ENCODE data around the gene BCAP31. TPM values are rescaled to one million over a fixed set of nuclear protein-coding genes. Genes with fewer than 3 reads are reported as not detected.
A peak's percentile ranks its signal among the peaks of the same experiment; 100 is the strongest.

The BCAP31 gene
- total and polyA plus RNA-seq, 2 donors from 2014 or later = 218 to 246 TPM

DNA sequence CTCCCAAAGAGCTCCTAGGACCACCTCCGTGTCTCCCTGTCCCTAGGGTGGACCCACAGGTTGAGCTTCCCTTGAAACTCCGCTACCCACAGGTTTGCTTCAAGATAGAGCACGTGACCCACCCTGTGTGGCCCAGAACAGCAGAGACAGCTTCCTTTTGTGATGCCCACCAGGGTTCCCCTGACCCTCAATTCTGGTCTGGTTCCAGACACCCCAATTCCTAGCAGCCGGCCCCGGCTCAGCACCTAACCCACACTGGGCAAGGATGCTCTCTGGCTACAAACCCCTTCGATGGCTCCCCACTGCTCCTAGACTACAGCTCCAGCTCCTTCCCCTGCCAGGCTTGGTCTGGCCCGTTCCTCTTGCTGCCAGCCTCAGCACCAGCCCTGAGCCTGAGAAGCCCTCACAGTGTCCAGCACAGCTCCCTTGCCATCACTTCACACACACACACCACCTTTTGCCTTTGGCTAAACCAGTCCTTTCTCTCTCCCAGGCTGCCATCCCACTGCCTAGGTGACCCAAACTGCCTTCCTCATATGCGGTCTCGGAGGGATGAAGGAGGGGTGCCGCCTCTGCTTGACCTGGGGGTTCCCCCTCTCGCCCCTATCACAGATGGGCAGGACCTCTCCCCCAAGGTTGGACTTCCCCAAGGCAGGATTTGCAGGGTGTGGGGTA lies 56.8 kb downstream of the BCAP31 start:
- no peaks in the 10 kb centered on the region for H3K9me3 ChIP-seq (ENCODE audit: control insufficient read depth in 2 of 3, insufficient read depth in 1 of 3, low read length in 3 of 3)
- H3K27me3 ChIP-seq (ENCODE audit: control insufficient read depth, insufficient read depth, low read length) = no peaks in the 10 kb centered on the region
- FAIRE-seq (no peak), DNase-seq (peak in 1 of 5 donors; percentile 43)
- peaks cover 0 to 3% (median 0%) of the 10 kb centered on the region in 3 donors for H3K4me1 ChIP-seq (ENCODE audit: control insufficient read depth in 2 of 3, insufficient read depth in 2 of 3, low read depth in 1 of 3, low read length in 3 of 3)
- H3K36me3 ChIP-seq (ENCODE audit: control insufficient read depth in 2 of 3, insufficient read depth in 3 of 3, low read length in 3 of 3) = no peaks in the 10 kb centered on the region
- H3K4me3 ChIP-seq (ENCODE audit: low read length in 3 of 3) = no peak overlapping the region
- H3K9ac ChIP-seq (ENCODE audit: low read length in 3 of 3) = no peak overlapping the region
- TF ChIP-seq, protein P1, sequence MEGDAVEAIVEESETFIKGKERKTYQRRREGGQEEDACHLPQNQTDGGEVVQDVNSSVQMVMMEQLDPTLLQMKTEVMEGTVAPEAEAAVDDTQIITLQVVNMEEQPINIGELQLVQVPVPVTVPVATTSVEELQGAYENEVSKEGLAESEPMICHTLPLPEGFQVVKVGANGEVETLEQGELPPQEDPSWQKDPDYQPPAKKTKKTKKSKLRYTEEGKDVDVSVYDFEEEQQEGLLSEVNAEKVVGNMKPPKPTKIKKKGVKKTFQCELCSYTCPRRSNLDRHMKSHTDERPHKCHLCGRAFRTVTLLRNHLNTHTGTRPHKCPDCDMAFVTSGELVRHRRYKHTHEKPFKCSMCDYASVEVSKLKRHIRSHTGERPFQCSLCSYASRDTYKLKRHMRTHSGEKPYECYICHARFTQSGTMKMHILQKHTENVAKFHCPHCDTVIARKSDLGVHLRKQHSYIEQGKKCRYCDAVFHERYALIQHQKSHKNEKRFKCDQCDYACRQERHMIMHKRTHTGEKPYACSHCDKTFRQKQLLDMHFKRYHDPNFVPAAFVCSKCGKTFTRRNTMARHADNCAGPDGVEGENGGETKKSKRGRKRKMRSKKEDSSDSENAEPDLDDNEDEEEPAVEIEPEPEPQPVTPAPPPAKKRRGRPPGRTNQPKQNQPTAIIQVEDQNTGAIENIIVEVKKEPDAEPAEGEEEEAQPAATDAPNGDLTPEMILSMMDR (IDR thresholded peaks at IDR 0.05; ENCODE audit: borderline replicate concordance, extremely low read depth, insufficient read depth) = no peak
- intact Hi-C loops (cut with DNase I) = loop anchor here (5.0 kb wide), 1 partner anchor 130 kb away; no protein-coding TSS in a partner anchor
- no peak overlapping the region for H3K27ac ChIP-seq (ENCODE audit: low read depth in 2 of 2, low read length in 2 of 2)

DNA sequence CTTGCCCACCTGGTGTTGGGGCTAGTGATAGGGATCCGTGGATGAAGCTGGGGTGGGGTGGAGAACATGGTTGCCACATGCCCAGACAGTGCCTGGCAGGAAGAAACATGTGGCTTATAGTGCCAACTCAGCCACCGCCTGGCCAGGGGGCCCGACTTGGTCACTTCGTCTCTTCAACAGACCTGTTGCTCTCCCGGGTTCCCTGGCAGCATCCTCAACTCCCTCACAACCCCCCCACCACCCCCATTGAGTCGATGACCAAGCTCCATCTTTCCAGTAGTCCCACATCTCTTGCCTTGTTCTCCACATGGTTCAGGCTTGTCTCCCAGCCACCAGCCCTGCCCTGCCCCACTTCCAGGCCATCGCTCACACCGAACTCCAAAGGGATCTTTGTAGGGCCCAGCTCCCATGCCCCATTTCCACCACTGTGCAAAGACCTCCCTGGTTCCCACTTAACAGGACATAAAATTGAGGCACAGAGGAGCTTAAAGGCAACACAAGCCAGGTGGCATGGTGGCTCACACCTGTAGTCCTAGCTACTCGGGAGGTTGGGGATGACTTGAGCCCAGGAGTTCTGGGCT lies 58.4 kb downstream of the BCAP31 start:
- intact Hi-C loops (cut with DNase I) = loop anchor here (5.0 kb wide), 1 partner anchor 129 kb away; no protein-coding TSS in a partner anchor
- H3K27ac ChIP-seq (ENCODE audit: low read depth in 2 of 2, low read length in 2 of 2) = no peak overlapping the region
- no peaks in the 10 kb centered on the region for H3K27me3 ChIP-seq (ENCODE audit: control insufficient read depth, insufficient read depth, low read length)
- H3K36me3 ChIP-seq (ENCODE audit: control insufficient read depth in 2 of 3, insufficient read depth in 3 of 3, low read length in 3 of 3) = no peaks in the 10 kb centered on the region
- H3K9ac ChIP-seq (ENCODE audit: low read length in 3 of 3) = no peak overlapping the region
- H3K9me3 ChIP-seq (ENCODE audit: control insufficient read depth in 2 of 3, insufficient read depth in 1 of 3, low read length in 3 of 3) = no peaks in the 10 kb centered on the region
- H3K4me1 ChIP-seq (ENCODE audit: control insufficient read depth in 2 of 3, insufficient read depth in 2 of 3, low read depth in 1 of 3, low read length in 3 of 3) = peaks cover 0 to 3% (median 0%) of the 10 kb centered on the region in 3 donors
- H3K4me3 ChIP-seq (ENCODE audit: low read length in 3 of 3) = no peak overlapping the region
- TF ChIP-seq, protein P1 (IDR thresholded peaks at IDR 0.05; ENCODE audit: borderline replicate concordance, extremely low read depth, insufficient read depth) = no peak
- DNase-seq (peak in 1 of 5 donors; percentile 40), FAIRE-seq (no peak)

DNA sequence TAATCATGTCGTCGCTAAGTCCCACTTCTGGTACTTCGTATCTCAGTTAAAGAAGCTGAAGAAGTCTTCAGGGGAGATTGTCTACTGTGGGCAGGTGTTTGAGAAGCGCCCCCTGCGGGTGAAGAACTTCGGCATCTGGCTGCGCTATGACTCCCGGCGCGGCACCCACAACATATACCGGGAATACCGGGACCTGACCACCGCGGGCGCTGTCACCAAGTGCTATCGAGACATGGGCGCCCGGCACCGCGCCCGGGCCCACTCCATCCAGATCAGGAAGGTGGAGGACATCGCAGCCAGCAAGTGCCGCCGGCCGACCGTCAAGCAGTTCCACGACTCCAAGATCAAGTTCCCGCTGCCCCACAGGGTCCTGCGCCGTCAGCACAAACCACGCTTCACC lies 61.9 kb downstream of the BCAP31 start:
- Histone ChIP-seq H3K27ac (ENCODE audit: low read depth in 2 of 2, low read length in 2 of 2) (no peak overlapping the region), H3K9ac (ENCODE audit: low read length in 3 of 3) (no peak overlapping the region), H3K4me1 (ENCODE audit: control insufficient read depth in 2 of 3, insufficient read depth in 2 of 3, low read depth in 1 of 3, low read length in 3 of 3) (no peaks in the 10 kb centered on the region), H3K4me3 (ENCODE audit: low read length in 3 of 3) (no peak overlapping the region), H3K36me3 (ENCODE audit: control insufficient read depth in 2 of 3, insufficient read depth in 3 of 3, low read length in 3 of 3) (no peaks in the 10 kb centered on the region), H3K27me3 (ENCODE audit: control insufficient read depth, insufficient read depth, low read length) (no peaks in the 10 kb centered on the region), H3K9me3 (ENCODE audit: control insufficient read depth in 2 of 3, insufficient read depth in 1 of 3, low read length in 3 of 3) (no peaks in the 10 kb centered on the region)
- intact Hi-C loops (cut with DNase I) = no loop called here
- DNase-seq (peak; percentile 53 to 80 (median 62)), FAIRE-seq (no peak)
- TF ChIP-seq, protein P1 (IDR thresholded peaks at IDR 0.05; ENCODE audit: borderline replicate concordance, extremely low read depth, insufficient read depth) = peak; percentile 38

All from kidney (tissue), 14 donors.